ENCODE measurements around the gene AFAP1. TPM values are rescaled to one million over a fixed set of nuclear protein-coding genes. Genes with fewer than 3 reads are reported as not detected.

AFAP1 gene
- total and polyA plus RNA-seq, 2 experiments from 2014 or later, result 10.5 to 31.9 TPM

DNA sequence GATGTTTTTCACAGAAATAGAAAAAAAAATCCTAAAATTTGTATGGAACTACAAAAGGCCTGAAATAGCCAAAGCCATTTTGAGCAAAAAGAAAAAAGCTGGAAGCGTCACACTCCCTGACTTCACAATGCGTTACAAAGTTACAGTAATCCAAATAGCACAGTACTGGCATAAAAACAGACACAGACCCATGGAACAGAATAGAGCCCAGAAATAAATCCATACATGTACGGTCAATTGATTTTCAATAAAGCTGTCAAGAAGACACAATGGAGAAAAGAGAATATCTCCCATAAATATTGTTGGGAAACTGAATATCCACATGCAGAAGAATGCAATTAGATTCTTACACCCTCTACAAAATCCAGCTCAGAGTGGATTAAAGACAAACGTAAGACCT, 208.2 kb downstream of the AFAP1 start:
- H3K36me3 ChIP-seq, result no peaks in the 10 kb centered on the region
- TF ChIP-seq, protein P1, sequence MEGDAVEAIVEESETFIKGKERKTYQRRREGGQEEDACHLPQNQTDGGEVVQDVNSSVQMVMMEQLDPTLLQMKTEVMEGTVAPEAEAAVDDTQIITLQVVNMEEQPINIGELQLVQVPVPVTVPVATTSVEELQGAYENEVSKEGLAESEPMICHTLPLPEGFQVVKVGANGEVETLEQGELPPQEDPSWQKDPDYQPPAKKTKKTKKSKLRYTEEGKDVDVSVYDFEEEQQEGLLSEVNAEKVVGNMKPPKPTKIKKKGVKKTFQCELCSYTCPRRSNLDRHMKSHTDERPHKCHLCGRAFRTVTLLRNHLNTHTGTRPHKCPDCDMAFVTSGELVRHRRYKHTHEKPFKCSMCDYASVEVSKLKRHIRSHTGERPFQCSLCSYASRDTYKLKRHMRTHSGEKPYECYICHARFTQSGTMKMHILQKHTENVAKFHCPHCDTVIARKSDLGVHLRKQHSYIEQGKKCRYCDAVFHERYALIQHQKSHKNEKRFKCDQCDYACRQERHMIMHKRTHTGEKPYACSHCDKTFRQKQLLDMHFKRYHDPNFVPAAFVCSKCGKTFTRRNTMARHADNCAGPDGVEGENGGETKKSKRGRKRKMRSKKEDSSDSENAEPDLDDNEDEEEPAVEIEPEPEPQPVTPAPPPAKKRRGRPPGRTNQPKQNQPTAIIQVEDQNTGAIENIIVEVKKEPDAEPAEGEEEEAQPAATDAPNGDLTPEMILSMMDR (IDR thresholded peaks at IDR 0.05; ENCODE audit: low read depth, low read length), result no peak
- H3K4me1 ChIP-seq (ENCODE audit: low read depth), result no peaks in the 10 kb centered on the region
- DNase-seq (ENCODE audit: low read depth in 1 of 2, low spot score in 1 of 2), result no peak
- no peaks in the 10 kb centered on the region for H3K27me3 ChIP-seq
- H3K4me3 ChIP-seq, result no peak overlapping the region
- no peaks in the 10 kb centered on the region for H3K9me3 ChIP-seq (ENCODE audit: low read depth)
- H3K27ac ChIP-seq, result no peak overlapping the region

DNA sequence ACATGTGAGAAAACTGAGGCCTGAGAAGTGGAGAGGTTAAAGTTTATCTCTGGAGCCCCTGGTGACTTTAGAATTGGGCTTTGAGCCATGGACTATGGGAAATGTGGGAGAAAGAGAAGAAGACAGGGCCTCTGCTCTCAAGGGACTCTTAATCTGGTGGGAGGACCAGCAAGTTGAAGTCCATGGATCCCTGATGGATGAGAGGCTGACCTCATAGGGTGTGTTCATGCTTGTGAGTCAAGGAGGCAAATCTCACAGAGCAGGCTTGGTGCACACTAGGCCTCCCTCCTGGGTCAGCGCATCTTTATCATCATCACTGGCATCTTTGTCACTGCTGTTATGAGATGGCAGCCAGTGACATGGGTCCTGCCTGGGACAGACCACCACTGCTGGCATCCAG, 211.9 kb downstream of the AFAP1 start:
- no peak overlapping the region for H3K4me3 ChIP-seq
- no peak for DNase-seq (ENCODE audit: low read depth in 1 of 2, low spot score in 1 of 2)
- H3K4me1 ChIP-seq (ENCODE audit: low read depth), result no peaks in the 10 kb centered on the region
- H3K27ac ChIP-seq, result no peak overlapping the region
- no peaks in the 10 kb centered on the region for H3K36me3 ChIP-seq
- H3K27me3 ChIP-seq, result no peaks in the 10 kb centered on the region
- TF ChIP-seq, protein P1 (IDR thresholded peaks at IDR 0.05; ENCODE audit: low read depth, low read length), result no peak
- no peaks in the 10 kb centered on the region for H3K9me3 ChIP-seq (ENCODE audit: low read depth)

GRCh38 chr4:7726665-7727413, 212.8 kb downstream of the AFAP1 start:
- H3K27ac ChIP-seq, result no peak overlapping the region
- TF ChIP-seq, protein P1 (IDR thresholded peaks at IDR 0.05; ENCODE audit: low read depth, low read length), result no peak
- H3K4me3 ChIP-seq, result no peak overlapping the region
- no peaks in the 10 kb centered on the region for H3K9me3 ChIP-seq (ENCODE audit: low read depth)
- no peaks in the 10 kb centered on the region for H3K27me3 ChIP-seq
- H3K36me3 ChIP-seq, result no peaks in the 10 kb centered on the region
- no peak for DNase-seq (ENCODE audit: low read depth in 1 of 2, low spot score in 1 of 2)
- no peaks in the 10 kb centered on the region for H3K4me1 ChIP-seq (ENCODE audit: low read depth)

DNA sequence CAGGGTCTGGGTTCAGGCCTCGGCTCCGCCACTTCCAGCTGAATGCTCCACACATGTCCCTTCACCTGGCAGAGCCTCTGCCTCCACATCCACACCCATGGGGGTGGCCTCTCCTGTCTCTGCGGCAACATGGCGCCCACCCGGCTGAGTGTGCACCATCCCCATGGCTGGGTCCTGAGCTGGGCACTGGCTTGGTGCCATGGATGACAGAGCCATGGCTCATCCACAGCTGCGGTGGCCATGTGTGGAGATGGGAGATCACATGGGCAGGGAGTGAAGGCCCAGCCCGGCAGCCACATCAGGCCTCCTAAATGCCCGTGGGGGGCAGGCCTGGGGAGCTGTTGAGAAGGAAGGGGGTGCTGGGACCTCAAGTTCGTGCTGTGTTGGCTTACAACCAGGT, 213.7 kb downstream of the AFAP1 start:
- H3K27me3 ChIP-seq, result no peaks in the 10 kb centered on the region
- no peak for DNase-seq (ENCODE audit: low read depth in 1 of 2, low spot score in 1 of 2)
- no peaks in the 10 kb centered on the region for H3K9me3 ChIP-seq (ENCODE audit: low read depth)
- H3K27ac ChIP-seq, result no peak overlapping the region
- TF ChIP-seq, protein P1 (IDR thresholded peaks at IDR 0.05; ENCODE audit: low read depth, low read length), result no peak
- no peak overlapping the region for H3K4me3 ChIP-seq
- no peaks in the 10 kb centered on the region for H3K36me3 ChIP-seq
- no peaks in the 10 kb centered on the region for H3K4me1 ChIP-seq (ENCODE audit: low read depth)

- H3K27ac ChIP-seq, result no peak overlapping the region
- DNase-seq (ENCODE audit: low read depth in 1 of 2, low spot score in 1 of 2), result no peak
- peaks cover 8% of the 10 kb centered on the region for H3K27me3 ChIP-seq
- H3K36me3 ChIP-seq, result no peaks in the 10 kb centered on the region
- TF ChIP-seq, protein P1 (IDR thresholded peaks at IDR 0.05; ENCODE audit: low read depth, low read length), result no peak
- no peaks in the 10 kb centered on the region for H3K9me3 ChIP-seq (ENCODE audit: low read depth)
- H3K4me1 ChIP-seq (ENCODE audit: low read depth), result no peaks in the 10 kb centered on the region
- no peak overlapping the region for H3K4me3 ChIP-seq
Observed at GRCh38 chr4:7723625-7724024, 216.0 kb downstream of the AFAP1 start.

Data from cardiac muscle cell (in vitro differentiated cells and primary cell).